HS-5 (cell line): ENCODE data around the gene VAPA.

Experiments
- DNase-seq: peaks from one replicate; pipeline ENCODE4 v3.0.0-alpha.2; 2012; ENCODE audit warnings: low read depth

The VAPA gene, protein sequence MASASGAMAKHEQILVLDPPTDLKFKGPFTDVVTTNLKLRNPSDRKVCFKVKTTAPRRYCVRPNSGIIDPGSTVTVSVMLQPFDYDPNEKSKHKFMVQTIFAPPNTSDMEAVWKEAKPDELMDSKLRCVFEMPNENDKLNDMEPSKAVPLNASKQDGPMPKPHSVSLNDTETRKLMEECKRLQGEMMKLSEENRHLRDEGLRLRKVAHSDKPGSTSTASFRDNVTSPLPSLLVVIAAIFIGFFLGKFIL

DNA sequence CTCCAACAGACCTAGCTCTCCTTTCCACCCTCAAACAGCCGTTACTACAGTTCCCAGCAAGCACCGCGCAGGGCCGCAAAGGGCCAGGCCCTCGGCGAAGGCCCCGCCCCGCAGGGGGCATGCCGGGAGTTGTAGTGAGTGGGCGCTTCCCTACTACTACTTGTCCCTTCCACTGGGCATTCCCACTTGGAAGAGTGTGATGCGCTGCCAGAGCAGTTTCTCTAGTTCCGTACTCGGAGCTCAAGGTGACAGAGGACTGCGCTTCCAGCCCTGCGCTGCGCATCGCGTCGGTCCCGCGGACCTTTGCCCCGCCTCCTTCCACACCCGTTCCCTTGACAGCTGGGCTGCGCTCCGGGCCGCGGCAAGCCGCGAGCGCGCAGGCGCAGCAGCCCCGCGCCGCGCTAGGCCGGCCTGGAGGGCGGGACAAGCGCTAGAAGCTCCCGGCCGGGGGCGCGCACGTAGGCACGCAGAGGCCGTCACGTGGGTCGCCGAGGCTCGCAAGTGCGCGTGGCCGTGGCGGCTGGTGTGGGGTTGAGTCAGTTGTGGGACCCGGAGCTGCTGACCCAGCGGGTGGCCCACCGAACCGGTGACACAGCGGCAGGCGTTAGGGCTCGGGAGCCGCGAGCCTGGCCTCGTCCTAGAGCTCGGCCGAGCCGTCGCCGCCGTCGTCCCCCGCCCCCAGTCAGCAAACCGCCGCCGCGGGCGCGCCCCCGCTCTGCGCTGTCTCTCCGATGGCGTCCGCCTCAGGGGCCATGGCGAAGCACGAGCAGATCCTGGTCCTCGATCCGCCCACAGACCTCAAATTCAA, at the start of gene VAPA:
Gene VAPA (plus strand): TSS at position 491 of the 808 bp plus-strand sequence. CDS start 241 bp downstream, at position 732.
- peak; percentile 71 for DNase-seq

DNA sequence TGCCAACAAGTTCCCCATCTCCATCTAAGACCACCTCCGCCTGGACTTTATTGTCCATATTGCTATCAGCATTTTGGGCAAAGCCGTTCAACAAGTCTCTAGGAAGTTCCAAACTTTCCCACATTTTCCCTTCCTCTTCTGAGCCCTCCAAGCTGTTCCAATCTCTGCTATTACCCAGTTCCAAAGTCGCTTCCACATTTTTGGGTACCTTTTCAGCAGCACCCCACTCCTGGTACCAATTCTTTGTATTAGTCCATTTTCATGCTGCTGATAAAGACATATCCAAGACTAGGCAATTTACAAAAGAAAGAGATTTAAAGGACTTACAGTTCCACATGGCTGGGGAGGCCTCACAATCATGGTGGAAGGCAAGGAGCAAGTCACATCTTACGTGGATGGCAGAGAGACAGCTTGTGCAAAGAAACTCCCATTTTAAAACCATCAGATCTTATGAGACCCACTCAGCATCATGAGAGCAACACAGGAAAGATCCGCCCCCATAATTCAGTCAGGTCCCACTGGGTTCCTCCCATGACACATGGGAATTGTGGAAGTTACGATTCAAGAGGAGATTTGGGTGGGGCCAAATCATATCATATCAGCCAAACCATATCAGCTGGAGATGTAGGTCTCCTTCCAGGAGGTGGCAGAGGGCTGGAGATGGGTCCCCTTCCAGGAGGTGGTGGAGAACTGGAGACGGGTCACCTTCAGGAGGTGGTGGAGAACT, 47.9 kb upstream of the VAPA start:
- DNase-seq = no peak

DNA sequence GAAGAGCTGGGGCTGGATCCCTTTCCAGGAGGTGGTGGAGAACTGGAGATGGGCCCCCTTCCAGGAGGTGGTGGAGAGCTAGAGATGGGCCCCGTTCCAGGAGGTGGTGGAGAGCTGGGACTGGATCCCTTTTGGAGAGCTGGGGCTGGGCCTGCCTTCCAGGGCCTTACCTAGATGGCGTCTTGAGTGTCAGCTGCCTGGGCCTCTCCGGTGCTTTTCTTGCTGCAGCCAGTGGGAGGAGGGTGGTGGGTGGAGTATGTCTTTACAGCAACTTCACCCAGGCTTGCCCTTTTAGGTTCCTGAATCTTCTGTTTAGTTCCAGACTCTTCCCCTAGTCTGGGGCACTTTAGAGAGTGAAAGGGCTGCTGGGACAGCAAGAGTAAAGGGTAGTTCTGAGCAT, 47.2 kb upstream of the VAPA start:
- no peak for DNase-seq

DNA sequence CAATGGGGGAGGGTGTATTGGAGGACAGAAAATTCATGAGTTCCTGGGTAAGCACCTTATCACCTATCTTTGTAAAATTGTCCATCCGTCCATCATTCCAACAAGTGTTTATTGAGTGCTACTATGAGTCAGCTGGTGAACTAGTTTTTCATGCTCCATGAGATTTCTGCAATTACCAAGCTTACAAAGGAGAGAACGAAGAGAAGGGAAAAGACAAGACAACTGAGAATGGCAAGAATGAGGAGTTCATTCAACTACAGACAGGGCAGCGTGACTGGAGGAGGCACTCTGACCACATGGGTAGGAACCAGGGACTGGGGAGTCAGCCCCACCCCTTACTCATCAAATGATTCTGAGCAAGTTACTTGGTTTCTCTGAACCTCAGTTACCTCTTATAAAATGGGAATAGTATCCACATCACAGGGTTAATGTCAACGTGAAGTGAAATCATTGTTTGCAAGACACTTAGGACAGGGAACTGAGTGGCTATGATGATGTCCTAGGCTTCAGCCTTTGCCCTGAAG, 46.7 kb upstream of the VAPA start:
- DNase-seq = no peak

DNA sequence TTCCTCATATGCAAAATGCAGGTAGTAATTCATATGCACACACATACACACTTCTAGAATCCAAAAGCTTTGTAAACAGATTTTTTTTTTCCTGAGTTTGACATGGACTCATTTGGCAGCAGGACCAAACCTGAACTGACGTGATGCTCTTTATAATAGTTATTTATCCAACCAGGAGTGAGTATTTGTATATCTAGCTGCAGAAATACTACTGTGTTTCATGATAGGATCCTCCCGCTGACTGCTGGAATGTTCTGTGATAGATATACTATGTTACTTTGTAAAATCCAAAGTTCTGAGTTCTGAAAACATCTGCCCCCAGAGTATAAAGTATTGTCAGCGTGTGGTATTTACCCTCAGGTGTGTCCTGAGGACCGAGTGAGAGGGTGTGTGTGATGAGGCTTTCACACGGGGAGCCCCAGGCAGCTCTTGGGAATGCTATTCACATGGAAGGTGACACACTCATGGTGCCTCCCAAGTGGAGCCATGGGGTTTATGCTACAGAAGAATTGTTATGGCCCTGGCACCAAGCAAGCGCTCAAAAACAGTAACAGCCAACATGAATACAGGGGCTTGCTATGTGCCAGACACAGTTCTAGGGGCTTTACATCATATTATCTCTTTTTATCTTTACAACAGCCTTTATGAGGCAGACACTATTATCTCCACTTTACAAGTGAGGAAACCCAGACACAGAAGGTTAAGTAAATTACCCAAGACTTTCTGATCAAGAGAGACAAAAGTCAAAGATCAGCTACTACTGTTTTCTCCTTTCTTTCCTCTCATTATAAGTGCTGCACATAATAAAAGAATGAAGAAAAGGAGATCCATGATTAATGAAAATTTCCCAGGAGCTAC, 44.7 kb upstream of the VAPA start:
- no peak for DNase-seq

DNA sequence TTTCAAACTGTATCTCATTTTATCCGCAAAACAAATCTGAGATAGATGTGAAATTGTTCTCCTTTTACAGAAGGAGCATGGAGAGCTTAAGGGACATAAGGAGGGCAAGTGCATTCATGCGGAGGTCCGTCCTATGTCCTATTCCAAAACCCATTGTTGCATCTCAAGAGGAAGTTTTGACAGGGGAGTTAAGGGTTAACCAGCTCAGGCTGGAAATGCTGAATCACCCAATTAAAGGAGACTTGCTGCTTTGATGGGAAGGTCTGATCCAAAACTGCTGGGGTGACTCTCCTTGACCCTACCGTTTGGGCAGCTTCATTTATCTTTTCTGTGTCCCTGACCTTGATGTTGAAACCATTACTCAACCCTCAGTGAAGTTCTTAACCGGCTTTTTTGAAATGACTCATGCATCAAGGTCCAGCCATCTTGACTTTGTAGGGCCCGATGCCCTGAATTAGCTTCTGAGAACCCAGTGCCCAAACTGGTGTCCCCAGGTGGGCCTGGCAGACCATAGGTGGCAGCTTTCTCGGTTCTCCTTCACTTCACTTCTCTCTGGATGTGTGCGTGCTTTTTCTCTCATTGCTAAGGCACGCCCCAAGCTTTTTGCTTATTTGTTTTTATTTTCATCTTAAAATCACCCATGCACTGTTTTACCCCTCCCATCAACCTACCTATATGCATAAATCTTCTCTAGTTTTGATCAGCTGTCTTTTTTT, 43.9 kb upstream of the VAPA start:
- peak; percentile 42 for DNase-seq

DNA sequence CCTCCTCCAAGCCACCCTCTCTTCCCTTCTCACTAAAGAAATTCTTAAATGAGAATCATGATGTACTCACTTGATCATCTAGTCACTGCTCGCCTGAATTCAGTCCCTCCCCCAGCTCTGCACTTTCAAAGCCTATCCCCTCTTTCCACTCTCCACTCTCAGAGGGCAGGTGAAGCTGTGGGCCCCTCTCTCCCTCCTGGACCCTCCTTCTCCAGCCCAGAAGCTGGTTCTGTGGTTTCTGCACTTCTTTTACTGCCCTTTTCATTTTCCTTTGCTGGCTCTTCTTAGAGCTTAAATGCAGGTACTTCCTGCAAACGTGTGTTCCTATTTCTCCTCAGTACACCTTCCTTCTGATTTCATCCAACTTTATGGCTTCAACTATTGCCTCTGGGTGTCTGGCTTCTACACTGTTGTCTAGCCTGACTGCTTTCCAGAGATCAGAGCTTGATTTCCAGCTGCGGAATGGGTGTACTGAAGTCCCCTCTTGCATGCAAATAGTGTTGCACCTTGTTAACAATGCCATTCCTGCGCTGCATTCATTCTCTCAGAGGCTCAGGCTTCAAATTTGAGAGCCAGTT, 43.3 kb upstream of the VAPA start:
- no peak for DNase-seq

DNA sequence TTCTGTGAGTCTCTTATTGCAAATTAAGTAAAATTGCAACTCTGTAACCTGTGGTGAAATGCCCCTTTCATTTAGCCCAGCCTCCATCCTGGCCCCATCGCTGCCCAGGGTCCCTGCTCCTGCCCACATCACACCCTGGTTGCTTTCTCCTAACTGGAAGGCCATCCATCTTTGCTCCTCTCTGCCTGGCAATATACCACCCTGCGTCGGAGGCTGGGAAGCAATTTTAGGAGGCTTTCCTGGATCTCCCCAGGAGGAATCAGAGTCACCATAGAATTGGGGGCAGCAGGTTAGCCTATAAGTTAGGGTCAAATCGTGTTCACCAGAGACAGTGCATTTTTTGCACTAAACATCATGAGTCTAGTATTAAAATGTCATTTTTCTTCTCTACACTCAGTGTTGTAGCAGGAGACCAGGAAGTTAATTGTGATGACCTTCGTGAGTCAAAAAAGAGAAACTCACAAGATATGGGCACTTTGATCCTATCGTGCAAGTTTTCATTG, 42.5 kb upstream of the VAPA start:
- DNase-seq = no peak

DNA sequence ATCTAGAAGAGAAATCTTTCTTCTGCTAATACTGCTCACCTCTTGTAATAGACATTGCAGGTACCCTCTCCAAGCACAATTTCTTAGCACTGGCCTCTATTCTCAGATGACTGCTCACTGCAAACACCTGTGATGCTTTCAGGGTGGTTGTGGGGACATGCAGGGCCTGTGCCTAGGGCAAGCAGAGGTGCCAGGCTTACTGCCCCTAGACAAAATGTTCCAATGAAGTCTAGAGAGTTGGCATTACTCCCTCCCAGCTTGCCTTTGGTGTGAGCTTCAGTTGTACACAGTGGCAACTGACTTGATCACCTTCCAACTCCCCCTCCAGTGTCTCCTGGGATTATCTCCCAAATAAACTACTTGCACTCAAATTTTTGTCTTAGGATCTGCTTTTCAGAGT, 41.0 kb upstream of the VAPA start:
- no peak for DNase-seq

DNA sequence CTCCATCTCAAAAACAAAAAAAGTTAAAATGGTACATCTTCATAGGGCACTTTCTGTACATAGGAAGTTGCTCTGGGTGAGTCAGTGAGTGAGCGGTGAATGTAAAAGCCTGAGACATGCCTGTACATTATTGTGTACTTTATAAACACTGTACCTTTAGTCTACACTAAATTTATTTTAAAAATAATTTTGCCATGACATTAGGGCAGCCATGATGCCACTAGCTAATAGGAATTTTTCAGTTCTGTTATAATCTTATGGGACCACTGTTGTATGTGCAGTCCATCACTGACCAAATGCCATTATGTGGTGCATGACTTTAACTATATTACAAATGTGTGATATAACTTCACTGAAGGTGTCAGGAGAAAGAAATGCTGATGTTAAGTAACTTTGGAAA, 39.1 kb upstream of the VAPA start:
- DNase-seq = no peak

DNA sequence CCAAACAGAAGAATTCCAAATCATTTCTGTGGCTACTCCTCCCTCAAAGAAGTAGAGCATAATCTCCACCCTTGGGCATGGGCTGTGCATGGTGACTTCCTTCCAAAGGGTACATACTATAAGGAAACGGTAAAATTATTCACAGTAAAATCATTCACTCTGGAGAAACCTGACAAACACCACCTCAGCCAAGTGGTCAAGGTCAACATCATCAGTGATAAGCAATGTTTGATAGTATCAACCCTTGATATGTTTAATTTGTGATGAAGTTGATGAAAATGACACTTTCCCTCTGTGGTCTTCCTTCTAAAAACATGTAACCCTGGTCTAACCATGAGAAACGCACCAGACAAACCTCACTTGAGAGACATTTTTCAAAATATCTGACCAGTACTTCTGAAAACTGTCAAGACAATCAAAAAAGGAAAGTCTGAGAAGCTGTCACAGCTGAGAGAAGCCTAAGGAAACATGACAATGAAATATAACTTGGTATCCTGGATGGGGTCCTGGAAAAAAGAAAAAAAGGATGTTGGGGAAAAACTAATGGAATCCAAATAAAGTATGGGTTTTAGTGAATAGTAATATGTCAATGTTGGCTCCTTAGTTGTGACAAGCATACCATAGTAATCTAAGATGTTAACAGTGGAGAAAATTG, 37.5 kb upstream of the VAPA start:
- DNase-seq = no peak

DNA sequence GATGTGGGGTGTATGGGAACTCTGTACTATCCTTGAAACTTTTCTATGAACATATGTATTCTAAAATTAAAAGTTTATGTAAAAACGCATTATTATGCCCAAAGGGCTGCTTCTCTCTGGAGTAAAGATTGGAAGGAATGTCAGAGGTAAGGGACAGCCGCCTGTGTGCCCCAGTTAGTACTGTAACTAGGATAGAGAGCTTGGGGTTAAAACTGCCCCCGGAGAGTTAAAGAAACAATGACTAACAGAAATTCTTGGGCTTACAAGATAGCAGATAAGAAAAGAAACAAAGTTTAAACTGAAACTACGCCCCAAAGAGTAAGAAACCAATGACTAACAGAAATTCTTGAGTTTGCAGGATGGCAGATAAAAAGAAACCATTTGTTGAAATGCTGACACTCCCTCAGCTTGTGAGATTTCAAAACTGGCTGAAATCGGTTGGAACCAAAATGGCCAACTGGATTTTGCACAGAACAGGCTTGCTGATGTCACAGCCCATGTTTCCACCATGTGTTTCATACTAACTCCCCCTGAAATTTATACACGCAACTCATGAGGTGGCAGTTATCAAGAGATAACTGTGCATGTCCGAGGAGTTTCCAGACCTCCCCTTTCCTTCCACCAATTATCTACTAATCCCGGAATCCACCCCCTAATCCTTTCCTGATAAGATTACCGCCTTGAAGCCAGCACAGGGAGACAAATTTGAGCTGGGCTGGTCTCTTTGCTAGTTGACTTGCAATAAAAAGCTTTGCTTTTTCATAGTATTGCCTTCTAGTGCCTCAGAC, 36.8 kb upstream of the VAPA start:
- DNase-seq = peak; percentile 77

DNA sequence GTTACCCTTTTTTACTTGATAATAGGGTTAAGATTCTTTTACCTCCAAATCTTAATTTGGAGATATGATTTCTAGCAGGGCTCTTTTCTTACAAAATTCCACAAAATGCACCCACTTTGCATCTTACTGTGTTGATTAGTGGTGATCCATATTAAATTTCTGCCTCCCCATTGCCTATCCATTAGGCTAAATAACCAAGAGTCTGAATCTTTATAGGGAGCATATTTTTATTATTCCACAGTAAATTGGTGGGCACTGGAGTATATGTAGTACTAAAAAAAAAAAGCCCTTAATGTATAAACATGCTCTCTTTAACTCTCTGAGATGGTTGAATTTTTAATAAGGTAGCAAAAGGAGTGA, 36.2 kb upstream of the VAPA start:
- no peak for DNase-seq

DNA sequence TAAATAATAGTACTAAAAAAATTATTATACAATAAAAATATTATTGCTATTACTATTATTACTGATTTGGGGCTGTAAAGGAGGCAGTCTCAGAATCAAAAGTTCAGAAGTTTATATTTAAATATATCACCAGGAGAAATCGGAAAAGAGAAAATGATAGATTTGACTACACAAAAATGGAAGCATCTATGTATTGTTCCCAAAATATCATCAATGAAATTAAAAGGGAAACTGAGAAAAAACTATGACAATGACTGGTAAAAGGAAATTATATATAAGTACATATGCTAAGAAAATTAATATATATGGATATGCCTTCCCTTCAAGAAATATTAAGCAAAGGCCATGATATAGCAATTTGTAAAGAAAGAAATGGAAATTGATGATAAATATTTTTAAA, 35.7 kb upstream of the VAPA start:
- no peak for DNase-seq

DNA sequence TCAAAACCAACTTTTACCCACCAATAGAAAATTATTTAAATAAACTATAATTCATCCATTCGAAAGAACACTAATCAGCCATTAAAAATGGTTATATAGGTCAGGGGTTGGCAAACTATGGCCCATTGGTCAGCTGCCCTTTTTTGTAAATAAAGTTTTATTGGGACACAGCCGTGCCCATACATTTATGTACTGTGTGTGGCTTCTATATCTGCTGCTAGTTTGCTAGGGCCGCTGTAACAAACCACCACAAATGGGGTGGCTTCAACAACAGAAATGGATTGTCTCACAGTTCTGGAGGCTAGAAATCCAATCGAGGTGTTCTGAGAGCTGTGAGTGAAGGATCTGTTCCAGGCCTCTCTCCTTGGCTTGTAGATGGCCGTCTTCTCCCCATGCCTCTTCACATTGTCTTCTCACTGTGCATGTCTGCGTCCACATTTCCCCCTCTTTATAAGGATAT, 35.0 kb upstream of the VAPA start:
- no peak for DNase-seq

DNA sequence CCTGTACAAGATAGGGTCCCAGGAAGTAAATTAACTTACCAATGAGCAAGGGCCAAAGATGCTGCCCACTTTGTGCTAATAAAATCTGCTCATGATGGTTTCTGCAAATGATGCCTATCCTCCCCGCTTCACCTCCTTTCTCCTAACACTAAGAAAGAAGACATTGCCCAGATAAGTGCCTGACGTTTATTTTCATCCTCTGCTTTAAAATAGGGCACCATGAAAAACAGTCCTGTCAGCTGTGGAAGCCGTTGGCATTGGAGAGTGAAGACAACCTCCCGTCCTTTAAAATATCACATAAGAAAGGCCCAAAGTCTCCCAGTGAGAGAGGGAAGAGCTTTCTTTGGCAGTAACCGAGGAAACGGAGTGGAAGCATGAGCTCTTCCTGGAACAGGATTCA, 29.7 kb upstream of the VAPA start:
- DNase-seq = no peak

DNA sequence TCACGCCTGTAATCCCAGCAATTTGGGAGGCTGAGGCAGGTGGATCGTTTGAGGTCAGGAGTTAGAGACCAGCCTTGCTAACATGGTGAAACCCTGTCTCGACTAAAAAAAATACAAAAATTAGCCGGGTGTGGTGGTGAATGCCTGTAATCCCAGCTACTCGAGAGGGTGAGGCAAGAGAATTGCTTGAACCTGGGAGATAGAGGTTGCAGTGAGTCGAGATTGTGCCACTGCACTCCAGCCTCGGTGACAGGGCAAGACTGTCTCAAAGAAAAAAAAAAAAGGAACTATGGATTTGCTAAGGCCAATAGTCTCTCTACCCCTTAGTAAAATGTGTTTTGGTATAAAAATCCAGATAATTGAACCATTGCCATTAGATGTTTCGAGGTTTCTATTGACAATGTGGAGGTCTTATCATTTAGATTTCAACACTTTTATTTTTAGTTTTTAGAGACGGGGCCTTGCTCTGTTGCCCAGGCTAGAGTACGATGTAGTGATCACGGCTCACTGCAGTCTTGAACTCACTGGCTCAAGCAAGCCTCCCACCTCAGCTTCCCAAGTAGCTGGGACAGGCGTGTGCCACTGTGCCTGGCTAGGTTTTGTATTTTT, 29.2 kb upstream of the VAPA start:
- no peak for DNase-seq

DNA sequence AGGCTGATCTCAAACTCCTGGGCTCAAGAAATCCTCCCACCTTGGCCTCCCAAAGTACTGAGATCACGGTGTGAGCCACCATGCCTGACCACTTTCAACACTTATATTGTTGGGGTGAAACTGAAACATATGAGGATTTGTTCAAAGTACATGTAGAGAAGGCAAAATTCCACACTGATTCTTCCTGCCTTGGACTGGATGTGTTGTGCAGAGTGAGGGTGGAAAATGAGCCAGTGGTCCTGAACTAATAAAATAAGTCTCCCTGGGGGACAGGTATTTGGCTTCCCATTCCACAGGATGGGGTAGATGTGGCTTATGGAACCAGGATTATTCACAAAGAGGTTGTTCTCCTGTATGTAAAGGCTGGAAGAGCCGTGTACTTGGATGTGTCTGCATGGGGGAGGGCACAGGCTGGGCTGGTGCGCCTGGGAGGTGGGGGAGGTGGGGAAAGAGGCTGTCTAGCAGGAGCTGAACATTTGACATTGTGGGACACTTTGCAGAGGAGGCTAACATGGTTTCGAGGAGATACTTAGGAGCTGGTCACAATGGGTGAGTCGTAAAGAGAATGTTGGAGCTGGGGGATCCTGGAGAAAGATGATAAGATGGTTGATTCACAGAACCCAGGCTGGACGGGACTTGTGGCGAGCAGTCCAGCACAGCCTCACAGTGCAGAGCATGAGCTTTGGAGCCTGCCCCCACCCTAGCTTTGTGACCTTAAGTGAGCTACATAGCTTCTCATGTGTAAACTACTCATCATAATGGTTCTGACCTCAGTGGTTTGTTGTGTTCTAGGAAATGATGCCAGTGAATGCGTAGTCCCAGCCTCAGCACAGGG, 28.4 kb upstream of the VAPA start, which contains the start of gene TXNDC2:
Gene TXNDC2 (plus strand): TSS at position 804 of the 835 bp plus-strand sequence. CDS start 708 bp downstream, outside the sequence.
- no peak for DNase-seq
